Thyroid gland (tissue), 4 donors: ENCODE data around the gene TEX2.

Experiments used
- POLR2A ChIP-seq, 2 donors: fragments of 450-650 bp; IDR thresholded peaks; one replicate each; pipeline ENCODE4 v1.6.1; 2017; ENCODE audit warnings: antibody characterized with exemption in 2 of 2, mild to moderate bottlenecking in 2 of 2, moderate library complexity in 1 of 2
- TF ChIP-seq, protein P1 (sequence below), 6 experiments: fragments of 200-600 bp in 3 of 6; fragments of 450-650 bp in 3 of 6; sonication (generic) in 3 of 6; IDR thresholded peaks; one replicate each; pipeline ENCODE4 v1.5.1; 2016 to 2019; ENCODE audit warnings: antibody characterized with exemption in 6 of 6, mild to moderate bottlenecking in 2 of 6, inconsistent platforms in 1 of 6, moderate library complexity in 1 of 6

DNA sequence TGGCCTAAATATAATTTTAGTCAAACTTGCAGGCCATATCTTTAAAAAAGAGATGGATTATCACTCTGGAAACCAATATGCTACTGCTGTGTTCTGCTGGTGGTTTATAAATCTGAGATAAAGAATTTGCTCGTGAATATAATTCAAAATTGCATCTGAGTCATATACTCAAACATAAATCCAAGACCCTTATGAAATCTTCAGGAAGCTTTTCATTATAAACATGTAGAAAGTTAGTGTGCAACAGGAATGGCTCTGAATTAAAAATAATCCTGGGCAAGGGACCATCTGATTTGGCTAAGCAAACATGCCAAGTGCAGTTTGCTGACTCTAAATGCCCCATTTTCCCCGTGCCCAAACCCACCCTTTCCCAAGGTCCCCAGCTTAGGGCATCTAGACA lies 57.3 kb downstream of the TEX2 start:
- TF ChIP-seq, protein P1, sequence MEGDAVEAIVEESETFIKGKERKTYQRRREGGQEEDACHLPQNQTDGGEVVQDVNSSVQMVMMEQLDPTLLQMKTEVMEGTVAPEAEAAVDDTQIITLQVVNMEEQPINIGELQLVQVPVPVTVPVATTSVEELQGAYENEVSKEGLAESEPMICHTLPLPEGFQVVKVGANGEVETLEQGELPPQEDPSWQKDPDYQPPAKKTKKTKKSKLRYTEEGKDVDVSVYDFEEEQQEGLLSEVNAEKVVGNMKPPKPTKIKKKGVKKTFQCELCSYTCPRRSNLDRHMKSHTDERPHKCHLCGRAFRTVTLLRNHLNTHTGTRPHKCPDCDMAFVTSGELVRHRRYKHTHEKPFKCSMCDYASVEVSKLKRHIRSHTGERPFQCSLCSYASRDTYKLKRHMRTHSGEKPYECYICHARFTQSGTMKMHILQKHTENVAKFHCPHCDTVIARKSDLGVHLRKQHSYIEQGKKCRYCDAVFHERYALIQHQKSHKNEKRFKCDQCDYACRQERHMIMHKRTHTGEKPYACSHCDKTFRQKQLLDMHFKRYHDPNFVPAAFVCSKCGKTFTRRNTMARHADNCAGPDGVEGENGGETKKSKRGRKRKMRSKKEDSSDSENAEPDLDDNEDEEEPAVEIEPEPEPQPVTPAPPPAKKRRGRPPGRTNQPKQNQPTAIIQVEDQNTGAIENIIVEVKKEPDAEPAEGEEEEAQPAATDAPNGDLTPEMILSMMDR (IDR thresholded peaks at IDR 0.05) = no peak
- no peak for TF ChIP-seq POLR2A (IDR thresholded peaks at IDR 0.05)
